T-cell (primary cell): ENCODE measurements around the gene GJA10. TPM values are rescaled to one million over a fixed set of nuclear protein-coding genes. Genes with fewer than 3 reads are reported as not detected.
A peak's percentile ranks its signal among the peaks of the same experiment; 100 is the strongest.

Source experiments
- ATAC-seq, 4 experiments: fragments of 200-7000 bp in 3 of 4; fragments of 150-1000 bp in 1 of 4; cut with Tn5 transposase; replicated peaks in 1 of 4; 1 replicate in 3 of 4; 2 replicates in 1 of 4; pipeline ENCODE4 v1.10.0; 2021; ENCODE audit warnings: moderate library complexity in 3 of 4, mild to moderate bottlenecking in 2 of 4, moderate number of reproducible peaks in 1 of 4
- CTCF ChIA-PET, 2 donors: fragments of 300-600 bp; sonication (Branson Sonifier 250); formaldehyde crosslinking; loops; one replicate each; lab custom pipeline; 2022; ENCODE audit warnings: antibody characterized with exemption in 2 of 2; lab: Charles Lee
- POLR2A ChIA-PET, 2 donors: fragments of 300-600 bp; sonication (Branson Sonifier 250); formaldehyde crosslinking; loops; one replicate each; lab custom pipeline; 2022; ENCODE audit warnings: antibody characterized with exemption in 2 of 2; lab: Charles Lee
- DNase-seq, 35 experiments: peaks; one replicate each; pipeline versions ENCODE4 v3.0.0 to v3.0.0-alpha.2; 2013 to 2023
- H3K27ac ChIP-seq: one replicate; pipeline ENCODE4 v1.5.1; 2013; ENCODE audit warnings: low read length
- H3K27me3 ChIP-seq, 2 experiments: replicated peaks in 1 of 2; 1 replicate in 1 of 2; 2 replicates in 1 of 2; pipeline versions ENCODE4 v1.6.1 to v1.7.0; 2013; ENCODE audit warnings: low read length in 1 of 2, mixed read lengths in 1 of 2; ENCODE audit not compliant: control insufficient read depth in 2 of 2, insufficient read depth in 2 of 2; ENCODE audit errors: extremely low read depth in 1 of 2
- H3K36me3 ChIP-seq, 2 donors: 1 replicate in 1 of 2; 2 replicates in 1 of 2; pipeline versions ENCODE4 v1.6.1 to v1.7.0; 2013; ENCODE audit warnings: low read length in 1 of 2; ENCODE audit not compliant: control insufficient read depth in 2 of 2, insufficient read depth in 1 of 2; ENCODE audit errors: extremely low read depth in 1 of 2
- H3K4me1 ChIP-seq, 2 experiments: 1 replicate in 1 of 2; 2 replicates in 1 of 2; pipeline versions ENCODE4 v1.6.1 to v1.7.0; 2013; ENCODE audit warnings: low read length in 2 of 2, mixed read lengths in 1 of 2; ENCODE audit not compliant: insufficient read depth in 2 of 2, control insufficient read depth in 1 of 2; ENCODE audit errors: extremely low read depth in 1 of 2
- H3K4me3 ChIP-seq, 2 donors: 1 replicate in 1 of 2; 2 replicates in 1 of 2; pipeline versions ENCODE4 v1.5.1 to v1.7.0; 2013; ENCODE audit warnings: mild to moderate bottlenecking in 2 of 2, low read length in 1 of 2, moderate library complexity in 1 of 2; ENCODE audit not compliant: control insufficient read depth in 1 of 2; ENCODE audit errors: extremely low read depth in 1 of 2
- H3K9me3 ChIP-seq: 2 replicates; pipeline ENCODE4 v1.7.0; 2013
- H3K27ac Mint-ChIP-seq, 2 donors: one replicate each; pipeline ENCODE4 v1.8.0; 2020 to 2021; ENCODE audit warnings: mild to moderate bottlenecking in 2 of 2, mixed read lengths in 2 of 2
- H3K27me3 Mint-ChIP-seq, 2 donors: one replicate each; pipeline ENCODE4 v1.8.0; 2021 to 2022; ENCODE audit warnings: mixed read lengths in 2 of 2
- H3K36me3 Mint-ChIP-seq: one replicate; pipeline ENCODE4 v1.8.0; 2021; ENCODE audit warnings: mixed read lengths
- H3K4me1 Mint-ChIP-seq, 3 donors: one replicate each; pipeline ENCODE4 v1.8.0; 2020 to 2022; ENCODE audit warnings: mixed read lengths in 3 of 3, mild to moderate bottlenecking in 1 of 3
- H3K4me3 Mint-ChIP-seq, 3 donors: one replicate each; pipeline ENCODE4 v1.8.0; 2020 to 2022; ENCODE audit warnings: mild to moderate bottlenecking in 3 of 3, mixed read lengths in 3 of 3, moderate library complexity in 3 of 3
- H3K9me3 Mint-ChIP-seq, 3 donors: one replicate each; pipeline ENCODE4 v1.8.0; 2020 to 2022; ENCODE audit warnings: mixed read lengths in 3 of 3
- WGBS: methylation state at CpG from one replicate; pipeline ENCODE4 v1.1.5; 2013; ENCODE audit warnings: missing lambda C conversion rate; ENCODE audit not compliant: insufficient coverage; 5-methylcytosine and 5-hydroxymethylcytosine counted together
- total RNA-seq, 35 experiments: library from RNA in 6 of 35; stranded (reverse) in 6 of 35; fragments of 120-200 nt in 1 of 35; gene quantifications; one replicate each; pipeline versions ENCODE4 v1.2.1 to v1.2.4 and lab custom pipeline; 2013 to 2026

GJA10 gene
- total RNA-seq, 5 donors from 2014 or later (not counting 1 experiment from before 2014, with no cell fraction given) = not detected

- DNase-seq (no peak), ATAC-seq (no peak)
- Histone ChIP-seq H3K4me3 (no peak overlapping the region), H3K27ac (no peak overlapping the region), H3K4me1 (no peaks in the 10 kb centered on the region), H3K36me3 (peaks cover 0 to 63% of the 10 kb centered on the region in 2 donors), H3K27me3 (no peaks in the 10 kb centered on the region), H3K9me3 (peaks cover 2% of the 10 kb centered on the region)
- Mint-ChIP-seq H3K27me3 (no peaks in the 10 kb centered on the region), H3K9me3 (peaks cover 0 to 7% (median 4%) of the 10 kb centered on the region in 3 donors), H3K36me3 (peaks cover 62% of the 10 kb centered on the region), H3K27ac (peak overlapping the region in 1 of 2 donors; percentile 7), H3K4me3 (no peak overlapping the region), H3K4me1 (peaks cover 7 to 19% (median 9%) of the 10 kb centered on the region in 3 donors)
- no CpG with 5 or more reads among the region's 2 CpGs for WGBS
- ChIA-PET CTCF (no interaction called here), POLR2A (no interaction called here)
These were observed 31.6 kb upstream of the GJA10 start for GRCh38 chr6:89862698-89863097.

GRCh38 chr6:89866024-89866678, 28.1 kb upstream of the GJA10 start:
- Histone ChIP-seq H3K9me3 (peaks cover 2% of the 10 kb centered on the region), H3K27ac (no peak overlapping the region), H3K4me1 (no peaks in the 10 kb centered on the region), H3K27me3 (no peaks in the 10 kb centered on the region), H3K36me3 (peaks cover 0 to 51% of the 10 kb centered on the region in 2 donors), H3K4me3 (no peak overlapping the region)
- H3K4me1 Mint-ChIP-seq = peaks cover 2 to 10% (median 9%) of the 10 kb centered on the region in 3 donors
- H3K4me3 Mint-ChIP-seq = no peak overlapping the region
- ATAC-seq (no peak), DNase-seq (no peak)
- H3K36me3 Mint-ChIP-seq = peaks cover 62% of the 10 kb centered on the region
- H3K27ac Mint-ChIP-seq = no peak overlapping the region
- WGBS = 80% methylated on average over 1 of the region's 6 CpGs
- POLR2A ChIA-PET = no interaction called here
- CTCF ChIA-PET = interaction anchor here in 1 of 2 donors (0.6 kb wide), 1 partner anchor 418 kb away, joined by 5 read pairs; no protein-coding TSS in a partner anchor
- H3K9me3 Mint-ChIP-seq = peaks cover 0 to 7% (median 6%) of the 10 kb centered on the region in 3 donors
- H3K27me3 Mint-ChIP-seq = no peaks in the 10 kb centered on the region

GRCh38 chr6:89873721-89874120, 20.5 kb upstream of the GJA10 start:
- CTCF ChIA-PET = no interaction called here
- POLR2A ChIA-PET = interaction anchor here in 1 of 2 donors (0.7 kb wide), 1 partner anchor 39 kb away, joined by 3 read pairs; no protein-coding TSS in a partner anchor

GRCh38 chr6:89874438-89874837, 19.8 kb upstream of the GJA10 start:
- H3K27me3 Mint-ChIP-seq = no peaks in the 10 kb centered on the region
- no peak for ATAC-seq
- H3K4me3 ChIP-seq = no peak overlapping the region
- no peaks in the 10 kb centered on the region for H3K4me1 ChIP-seq
- H3K27me3 ChIP-seq = no peaks in the 10 kb centered on the region
- ChIA-PET CTCF (no interaction called here), POLR2A (no interaction called here)
- no peak overlapping the region for H3K27ac ChIP-seq
- no peaks in the 10 kb centered on the region for H3K9me3 ChIP-seq
- H3K36me3 Mint-ChIP-seq = peaks cover 26% of the 10 kb centered on the region
- peak overlapping the region; percentile 39 to 41 for H3K27ac Mint-ChIP-seq
- WGBS = 86% methylated on average over 1 of the region's 3 CpGs
- no peak overlapping the region for H3K4me3 Mint-ChIP-seq
- H3K4me1 Mint-ChIP-seq = peaks cover 0 to 5% (median 0%) of the 10 kb centered on the region in 3 donors
- no peaks in the 10 kb centered on the region for H3K9me3 Mint-ChIP-seq
- H3K36me3 ChIP-seq = peaks cover 0 to 21% of the 10 kb centered on the region in 2 donors
- no peak for DNase-seq

More at GRCh38 chr6:89873721-89874120, 20.5 kb upstream of the GJA10 start:
- DNase-seq (no peak), ATAC-seq (no peak)
- Mint-ChIP-seq H3K36me3 (peaks cover 28% of the 10 kb centered on the region), H3K4me3 (no peak overlapping the region), H3K4me1 (peaks cover 0 to 5% (median 0%) of the 10 kb centered on the region in 3 donors), H3K27ac (no peak overlapping the region), H3K27me3 (no peaks in the 10 kb centered on the region), H3K9me3 (no peaks in the 10 kb centered on the region)
- Histone ChIP-seq H3K4me1 (no peaks in the 10 kb centered on the region), H3K36me3 (peaks cover 0 to 21% of the 10 kb centered on the region in 2 donors), H3K27me3 (no peaks in the 10 kb centered on the region), H3K4me3 (no peak overlapping the region), H3K9me3 (no peaks in the 10 kb centered on the region), H3K27ac (no peak overlapping the region)

- H3K27me3 Mint-ChIP-seq = peaks cover 12 to 13% of the 10 kb centered on the region in 2 donors
- no peaks in the 10 kb centered on the region for H3K9me3 Mint-ChIP-seq
- H3K4me3 Mint-ChIP-seq = peak overlapping the region in 1 of 3 donors; percentile 16
- DNase-seq (no peak), ATAC-seq (no peak)
- peaks cover 2 to 7% (median 3%) of the 10 kb centered on the region in 3 donors for H3K4me1 Mint-ChIP-seq
- Histone ChIP-seq H3K36me3 (no peaks in the 10 kb centered on the region), H3K4me1 (peaks cover 0 to 11% of the 10 kb centered on the region in 2 experiments), H3K27me3 (peaks cover 0 to 32% of the 10 kb centered on the region in 2 experiments), H3K27ac (no peak overlapping the region), H3K9me3 (no peaks in the 10 kb centered on the region), H3K4me3 (no peak overlapping the region)
- ChIA-PET POLR2A (interaction anchor here in 1 of 2 donors (0.6 to 0.7 kb wide), 2 partner anchors 11 to 860 kb away, joined by 3 to 9 read pairs; no protein-coding TSS in a partner anchor), CTCF (no interaction called here)
- no peak overlapping the region for H3K27ac Mint-ChIP-seq
- WGBS = 92% methylated on average over 44 of the region's 44 CpGs
- H3K36me3 Mint-ChIP-seq = no peaks in the 10 kb centered on the region
These were observed 7.7 kb upstream of the GJA10 start for GRCh38 chr6:89886378-89887120.

GRCh38 chr6:89887452-89888137, 6.7 kb upstream of the GJA10 start:
- peaks cover 4 to 9% (median 7%) of the 10 kb centered on the region in 3 donors for H3K4me1 Mint-ChIP-seq
- peaks cover 17% of the 10 kb centered on the region in 2 donors for H3K27me3 Mint-ChIP-seq
- H3K36me3 Mint-ChIP-seq = no peaks in the 10 kb centered on the region
- CTCF ChIA-PET = no interaction called here
- peak overlapping the region in 1 of 2 donors; percentile 25 for H3K4me3 ChIP-seq
- H3K27me3 ChIP-seq = peaks cover 0 to 38% of the 10 kb centered on the region in 2 experiments
- H3K36me3 ChIP-seq = no peaks in the 10 kb centered on the region
- peaks cover 0 to 11% of the 10 kb centered on the region in 2 experiments for H3K4me1 ChIP-seq
- POLR2A ChIA-PET = interaction anchor here in 1 of 2 donors (0.7 kb wide), 1 partner anchor 861 kb away, joined by 9 read pairs; no protein-coding TSS in a partner anchor
- ATAC-seq (peak; percentile 39 to 67 (median 58)), DNase-seq (peak in 8 of 35 experiments; percentile 2 to 21 (median 6))
- peak overlapping the region in 2 of 3 donors; percentile 6 to 22 for H3K4me3 Mint-ChIP-seq
- H3K9me3 ChIP-seq = no peaks in the 10 kb centered on the region
- no peak overlapping the region for H3K27ac Mint-ChIP-seq
- no peaks in the 10 kb centered on the region for H3K9me3 Mint-ChIP-seq
- H3K27ac ChIP-seq = no peak overlapping the region
- WGBS = 32% methylated on average over 41 of the region's 43 CpGs
